GM21737 (cell line): Measurements from ENCODE around the gene NPHS1.
A peak's percentile ranks its signal among the peaks of the same experiment; 100 is the strongest.
"Not testable (repeated sequence)": the region's sequence is repeated elsewhere in the genome, so short reads cannot be mapped to it uniquely, and the experiment has no call there.

ENCODE experiments used
- ATAC-seq: cut with Tn5 transposase; IDR thresholded peaks from one replicate; pipeline ENCODE4 v1.9.1; 2021; ENCODE audit warnings: mild to moderate bottlenecking, moderate library complexity; ENCODE audit not compliant: unreplicated experiment

The NPHS1 gene

GRCh38 chr19:35874392-35874930, 22.2 kb upstream of the NPHS1 start:
- no peak for ATAC-seq

- no peak for ATAC-seq
Measured at GRCh38 chr19:35872180-35872579, 19.9 kb upstream of the NPHS1 start.

DNA sequence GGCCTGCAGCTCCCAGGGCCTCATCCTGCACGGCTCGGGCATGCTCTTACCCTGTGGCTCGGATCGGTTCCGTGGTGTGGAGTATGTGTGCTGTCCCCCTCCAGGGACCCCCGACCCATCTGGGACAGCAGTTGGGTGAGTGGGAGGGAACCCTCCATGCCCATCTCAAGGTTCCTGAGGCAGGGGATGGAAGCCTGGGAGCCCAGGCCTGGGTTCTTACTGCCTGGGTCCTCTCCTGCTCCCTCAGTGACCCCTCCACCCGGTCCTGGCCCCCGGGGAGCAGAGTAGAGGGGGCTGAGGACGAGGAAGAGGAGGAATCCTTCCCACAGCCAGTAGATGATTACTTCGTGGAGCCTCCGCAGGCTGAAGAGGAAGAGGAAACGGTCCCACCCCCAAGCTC, 19.3 kb upstream of the NPHS1 start:
- ATAC-seq: no peak

DNA sequence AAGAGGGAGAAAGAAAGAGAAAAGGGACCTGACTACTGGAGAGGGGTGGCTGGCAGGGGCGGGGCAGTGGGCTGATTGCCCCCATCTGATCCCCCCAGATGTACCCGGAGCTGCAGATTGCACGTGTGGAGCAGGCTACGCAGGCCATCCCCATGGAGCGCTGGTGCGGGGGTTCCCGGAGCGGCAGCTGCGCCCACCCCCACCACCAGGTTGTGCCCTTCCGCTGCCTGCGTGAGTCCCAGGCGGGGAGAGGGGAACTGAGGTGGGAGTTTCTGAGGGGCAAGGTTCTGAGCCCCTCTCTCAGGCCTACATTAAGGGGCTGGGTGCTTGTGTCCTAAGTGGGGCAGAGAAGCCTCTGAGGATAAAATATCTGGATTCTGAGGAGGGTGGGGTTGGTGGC, 18.5 kb upstream of the NPHS1 start:
- ATAC-seq: no peak

DNA sequence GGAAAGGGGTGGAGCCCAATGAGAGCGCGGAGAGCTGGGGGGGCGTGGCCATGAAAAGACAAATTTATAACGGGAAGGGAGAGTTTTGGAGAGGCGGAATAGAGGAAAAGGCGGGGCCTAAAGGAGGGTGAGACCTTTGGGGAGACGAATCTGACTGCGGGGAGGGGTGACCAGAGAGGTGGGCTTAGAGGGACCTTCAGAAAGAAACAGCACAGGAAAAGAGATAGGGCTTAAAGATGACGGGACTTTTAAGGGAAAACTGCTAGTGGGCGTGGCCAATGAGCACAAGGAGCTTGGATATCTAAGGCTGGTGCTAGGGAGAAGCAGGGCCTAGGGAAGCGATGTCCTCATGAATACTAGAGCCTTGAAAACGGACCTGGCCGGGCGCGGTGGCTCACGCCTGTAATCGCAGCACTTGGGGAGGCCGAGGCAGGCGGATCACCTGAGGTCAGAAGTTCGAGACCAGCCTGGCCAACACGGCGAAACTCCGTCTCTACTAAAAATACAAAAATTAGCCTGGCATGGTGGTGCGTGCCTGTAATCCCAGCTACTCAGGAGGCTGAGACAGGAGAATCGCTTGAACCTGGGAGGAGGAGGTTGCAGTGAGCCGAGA, 17.9 kb upstream of the NPHS1 start:
- not testable (repeated sequence) for ATAC-seq

GRCh38 chr19:35869327-35870123, 17.2 kb upstream of the NPHS1 start:
- peak; percentile 54 for ATAC-seq

DNA sequence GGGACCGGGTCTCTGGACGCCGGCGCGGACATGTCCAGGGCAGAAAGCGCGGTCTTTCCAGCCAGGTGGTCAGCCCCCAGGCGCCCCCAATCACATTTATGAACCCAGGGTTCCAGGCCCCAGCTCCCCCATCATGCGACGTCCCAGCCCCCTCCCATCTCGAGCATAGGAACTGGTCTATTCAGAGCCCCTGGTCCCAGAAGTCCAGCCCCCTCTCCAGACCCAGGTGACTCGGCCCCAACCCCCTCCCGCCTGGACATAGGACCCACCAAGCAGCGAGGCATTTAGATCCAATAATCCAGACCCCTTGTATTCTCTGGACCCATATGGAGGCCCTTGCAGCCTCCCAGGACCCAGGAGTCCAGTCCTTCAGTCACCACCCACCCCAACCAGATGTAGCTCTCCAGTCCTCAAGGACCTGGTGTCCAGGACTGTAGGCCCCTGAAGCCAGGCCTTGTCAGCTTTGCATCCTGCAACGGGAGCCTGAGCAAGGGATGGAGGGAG, 16.6 kb upstream of the NPHS1 start:
- no peak for ATAC-seq

GRCh38 chr19:35868172-35868822, 16.0 kb upstream of the NPHS1 start, which contains the start of gene APLP1:
APLP1 (plus strand) TSS chr19:35868574; CDS start chr19:35868637, 63 bp downstream.
- ATAC-seq: no peak

GRCh38 chr19:35863018-35863417, 10.7 kb upstream of the NPHS1 start:
- ATAC-seq: no peak

GRCh38 chr19:35862528-35862927, 10.2 kb upstream of the NPHS1 start:
- ATAC-seq: no peak

DNA sequence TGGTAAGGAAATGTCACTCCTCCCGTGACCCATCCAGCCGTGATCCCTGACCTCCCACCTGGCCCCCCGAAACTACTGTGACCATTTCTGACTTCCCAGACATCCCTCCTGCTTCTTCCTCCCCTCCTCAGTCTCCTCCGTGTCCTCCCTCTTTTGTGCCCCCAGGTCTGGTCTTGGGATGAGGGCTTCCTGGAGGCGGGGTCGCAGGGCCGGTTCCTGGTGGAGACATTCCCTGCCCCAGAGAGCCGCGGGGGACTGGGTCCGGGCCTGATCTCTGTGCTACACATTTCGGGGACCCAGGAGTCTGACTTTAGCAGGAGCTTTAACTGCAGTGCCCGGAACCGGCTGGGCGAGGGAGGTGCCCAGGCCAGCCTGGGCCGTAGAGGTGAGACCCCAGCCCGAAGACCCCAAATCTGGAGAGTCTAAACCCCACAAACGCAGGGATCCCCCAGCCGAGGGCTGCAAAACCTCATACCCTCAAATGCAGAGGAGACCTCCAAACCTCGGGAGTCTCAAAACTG, 9.4 kb upstream of the NPHS1 start:
- ATAC-seq: no peak

- no peak for ATAC-seq
Measured at GRCh38 chr19:35860818-35861639, 8.7 kb upstream of the NPHS1 start.

- ATAC-seq: no peak
Measured at GRCh38 chr19:35860436-35860817, 8.1 kb upstream of the NPHS1 start.

GRCh38 chr19:35859414-35859813, 7.1 kb upstream of the NPHS1 start:
- no peak for ATAC-seq

DNA sequence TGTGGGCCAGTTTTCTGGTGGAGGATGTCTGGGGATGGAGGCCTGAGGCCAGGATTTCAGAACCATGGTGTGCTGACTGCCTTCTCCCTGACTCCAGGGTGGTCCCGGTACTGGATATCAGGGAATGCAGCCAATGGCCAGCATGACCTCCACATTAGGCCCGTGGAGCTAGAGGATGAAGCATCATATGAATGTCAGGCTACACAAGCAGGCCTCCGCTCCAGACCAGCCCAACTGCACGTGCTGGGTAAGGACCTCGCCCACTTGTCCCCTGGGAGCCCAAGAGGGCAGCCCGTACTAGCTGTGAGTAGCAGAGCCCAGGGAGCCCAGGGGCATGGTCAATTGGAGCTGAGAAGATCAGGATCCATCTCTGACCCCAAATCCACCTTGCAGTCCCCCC, 6.0 kb upstream of the NPHS1 start:
- ATAC-seq: no peak

GRCh38 chr19:35856546-35857149, 4.3 kb upstream of the NPHS1 start, which contains the start of gene KIRREL2:
KIRREL2 (plus strand) TSS chr19:35856911; CDS start chr19:35857120, 209 bp downstream.
- ATAC-seq: no peak

- no peak for ATAC-seq
Measured at GRCh38 chr19:35853038-35853756, 893 bp upstream of the NPHS1 start.

DNA sequence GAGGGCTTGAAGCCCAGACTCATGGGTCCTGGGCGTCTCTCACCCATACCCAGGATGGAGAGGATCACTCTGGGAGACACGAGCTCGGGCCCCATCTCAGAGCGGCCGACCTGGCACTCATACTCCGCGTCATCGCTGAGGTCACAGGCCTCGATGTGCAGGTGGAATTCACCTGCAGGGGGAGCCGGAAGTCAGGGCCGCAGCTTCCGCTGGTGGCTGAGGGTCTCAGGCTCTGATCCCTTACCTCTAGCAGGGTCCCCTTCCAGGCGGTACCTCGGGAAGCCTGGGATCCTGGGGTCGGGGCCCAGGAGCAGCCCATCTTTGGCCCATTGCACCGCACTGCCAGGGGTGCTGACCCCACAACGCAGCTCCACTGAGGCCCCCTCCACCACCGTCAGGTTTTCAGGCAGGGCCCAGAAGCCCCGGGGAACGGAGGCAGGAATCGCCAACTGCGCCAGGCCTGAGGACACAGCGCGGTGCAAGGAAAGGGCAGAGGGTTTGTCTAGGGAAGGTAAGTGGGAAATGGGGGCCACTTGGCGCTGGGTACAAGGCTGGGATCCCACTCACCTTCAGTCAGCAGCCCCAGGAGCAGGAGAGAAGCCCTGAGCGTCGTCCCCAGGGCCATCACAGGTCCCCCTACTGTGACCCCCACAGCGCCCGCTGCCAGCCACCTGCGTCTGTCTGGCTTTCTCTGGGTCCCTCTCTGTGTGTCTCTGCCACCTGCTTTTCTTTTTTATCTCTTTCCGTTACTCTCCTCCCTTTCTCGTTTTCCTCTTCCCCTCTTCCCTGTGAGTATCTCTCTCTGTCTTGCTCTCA, 883 bp downstream of the NPHS1 start:
- no peak for ATAC-seq
